NB4 (cell line): ENCODE data around the gene SVOP.

ENCODE experiments used
- CTCF ChIP-seq: IDR thresholded peaks from one replicate; pipeline ENCODE4 v1.5.1; 2012; ENCODE audit warnings: low read depth, low read length
- POLR2A ChIP-seq: IDR thresholded peaks from 2 replicates; pipeline ENCODE4 v1.6.1; 2011; ENCODE audit warnings: mild to moderate bottlenecking; ENCODE audit not compliant: insufficient read length; ENCODE audit errors: extremely low read depth

- TF ChIP-seq CTCF = no peak
- no peak for TF ChIP-seq POLR2A
These were observed 31.5 kb downstream of the SVOP start for GRCh38 chr12:108989376-108989775.
